GM19397 (cell line): ENCODE measurements around the gene MYPN.
"Not testable (repeated sequence)": the region's sequence is repeated elsewhere in the genome, so short reads cannot be mapped to it uniquely, and the experiment has no call there.

Source experiments
- ATAC-seq: cut with Tn5 transposase; IDR thresholded peaks from one replicate; pipeline ENCODE4 v1.9.1; 2021; ENCODE audit warnings: mild to moderate bottlenecking, moderate library complexity; ENCODE audit not compliant: unreplicated experiment

The MYPN gene

DNA sequence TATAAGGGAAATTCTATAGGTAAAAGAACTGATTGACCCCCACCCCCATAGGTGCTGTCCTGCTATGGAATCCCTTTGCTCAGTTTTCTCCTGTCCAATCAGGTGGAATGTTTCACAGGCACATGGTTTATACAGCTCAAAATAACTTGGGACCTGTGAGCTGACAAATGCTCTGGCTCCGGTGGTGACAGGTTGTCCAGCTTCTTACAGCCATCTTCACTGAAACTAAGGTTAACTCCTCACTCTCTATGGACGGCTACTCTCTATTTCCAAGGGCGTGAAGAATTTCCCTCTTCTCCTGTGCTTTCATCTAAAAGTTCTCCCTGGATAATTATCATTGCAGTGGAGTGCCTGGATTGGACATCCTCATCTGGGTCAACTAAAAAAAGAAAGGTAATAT lies at the start of gene MYPN:
Gene MYPN, plus strand, starts transcription at position 158 of the 400 bp plus-strand sequence. CDS start 11,951 bp downstream, outside the sequence.
- ATAC-seq, result no peak

DNA sequence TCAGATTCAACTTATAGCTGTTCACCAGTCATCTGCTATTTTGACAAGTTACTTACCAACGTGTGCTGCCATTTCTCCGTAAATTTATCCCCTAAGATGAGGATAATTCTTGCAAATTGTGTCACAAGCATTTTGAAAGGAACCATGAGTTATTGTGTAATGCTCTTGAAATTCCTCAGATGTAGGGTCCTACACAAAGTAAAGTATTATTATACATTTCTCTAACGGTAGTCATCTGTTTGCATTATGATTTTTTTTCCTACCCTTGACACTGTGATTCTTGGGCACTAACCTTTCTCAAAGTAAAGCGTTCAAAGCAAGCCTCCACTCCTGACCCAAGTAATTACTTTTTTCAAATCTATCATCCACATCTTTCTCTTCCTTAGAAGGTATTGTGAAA lies 42.3 kb upstream of the MYPN start:
- ATAC-seq, result no peak

DNA sequence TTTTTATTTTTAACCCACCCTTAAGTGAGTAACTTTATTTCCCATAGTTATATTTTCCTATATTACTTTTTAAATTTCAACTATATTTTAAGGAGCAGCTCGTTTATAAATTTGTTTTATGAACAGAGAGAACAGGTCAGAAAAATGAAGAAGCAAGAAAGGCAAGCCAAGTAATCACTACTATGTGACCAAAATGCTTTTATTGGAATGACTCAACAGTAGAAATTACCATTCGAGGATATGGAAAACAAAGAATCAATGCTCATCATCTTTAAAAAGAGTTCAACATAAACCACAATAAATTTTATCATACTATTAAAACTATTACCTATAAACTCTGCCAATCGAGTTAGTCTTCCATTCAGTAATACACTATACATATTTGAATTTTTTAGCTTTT lies 41.8 kb upstream of the MYPN start:
- no peak for ATAC-seq

- ATAC-seq, result no peak
These were observed 35.7 kb upstream of the MYPN start for GRCh38 chr10:68073631-68074030.

- no peak for ATAC-seq
These were observed 35.1 kb upstream of the MYPN start for GRCh38 chr10:68074031-68074774.

DNA sequence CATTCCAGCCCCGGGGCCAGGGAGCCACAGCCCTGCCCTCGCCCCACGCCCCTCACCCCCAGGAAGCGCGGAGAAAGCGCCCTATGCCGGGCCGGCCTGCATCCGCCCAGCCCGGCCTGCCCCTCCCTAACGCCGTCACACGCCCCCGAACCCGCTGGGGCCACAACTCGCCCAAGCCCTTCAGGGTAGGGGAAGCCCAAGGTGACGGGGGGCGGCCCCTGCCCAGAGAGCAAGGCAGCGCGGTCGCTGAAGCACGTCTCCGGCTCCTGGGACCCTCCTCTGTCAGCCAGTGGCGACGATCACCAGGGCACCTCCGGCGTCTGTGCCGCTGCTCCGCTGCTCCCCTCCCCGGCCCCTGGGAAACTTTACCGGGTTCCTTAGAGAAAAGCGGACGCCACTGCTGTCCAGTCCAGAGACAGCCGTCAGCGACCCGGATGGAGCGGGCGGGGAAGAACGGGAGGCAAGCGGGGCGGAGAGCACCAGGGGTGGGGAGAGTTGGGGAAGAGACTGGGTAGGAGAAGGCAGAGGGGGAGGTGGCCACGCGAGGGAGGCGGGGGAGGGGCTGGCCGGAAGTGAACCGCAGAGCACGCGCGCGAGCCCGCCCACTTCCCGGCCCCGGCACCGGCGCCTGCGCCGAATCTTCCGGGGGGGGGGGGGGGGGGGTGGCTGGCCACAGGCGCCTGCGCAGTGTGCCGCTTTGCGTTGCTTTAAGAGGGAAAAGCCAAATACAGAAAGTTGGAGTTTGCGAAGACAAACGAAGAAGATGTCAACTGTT lies 34.3 kb upstream of the MYPN start, which contains the start of gene HERC4:
Gene HERC4, minus strand, starts transcription at position 509 of the 775 bp plus-strand sequence. CDS start 2,175 bp downstream, outside the sequence.
- peak; percentile 95 for ATAC-seq

DNA sequence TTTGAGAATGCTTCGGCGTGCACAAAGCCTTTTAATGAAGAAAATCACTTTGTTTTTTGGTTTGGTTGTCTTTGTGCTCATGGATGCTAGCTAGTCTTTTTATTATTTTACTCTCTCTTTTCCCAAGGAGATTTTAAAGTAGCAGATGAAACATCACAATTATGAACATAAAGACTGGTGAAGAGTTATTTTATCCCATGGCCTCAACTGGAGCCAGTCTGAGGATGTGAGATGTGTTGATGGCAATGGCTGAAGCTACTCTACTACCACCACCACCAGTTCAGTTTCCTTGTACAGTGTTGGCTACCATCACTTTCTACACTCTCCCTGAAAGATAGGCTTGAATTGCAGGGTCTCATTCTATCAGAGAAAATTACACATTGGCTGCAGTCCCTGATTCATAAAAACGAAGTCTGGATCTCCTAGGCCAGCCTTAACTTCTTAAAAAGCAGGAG lies 33.7 kb upstream of the MYPN start:
- no peak for ATAC-seq

GRCh38 chr10:68076081-68076480 lies 33.2 kb upstream of the MYPN start:
- ATAC-seq, result not testable (repeated sequence)

DNA sequence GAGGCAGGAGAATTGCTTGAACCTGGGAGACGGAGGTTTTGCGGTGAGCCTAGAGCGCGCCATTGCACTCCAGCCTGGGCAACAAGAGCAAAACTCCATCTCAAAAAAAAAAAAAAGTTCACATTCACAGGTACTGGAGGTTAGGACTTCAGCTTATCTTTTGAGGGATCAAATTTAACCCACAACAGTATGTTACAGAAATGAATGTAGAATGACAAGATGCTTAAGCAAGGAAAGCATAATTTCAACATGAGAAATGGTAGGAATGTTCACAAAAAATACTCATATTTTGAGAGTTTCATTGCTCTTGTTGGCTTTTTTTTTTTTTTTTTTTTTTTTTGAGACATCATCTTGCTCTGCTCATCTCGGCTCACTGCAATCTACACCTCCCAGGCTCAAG lies 32.3 kb upstream of the MYPN start:
- no peak for ATAC-seq

DNA sequence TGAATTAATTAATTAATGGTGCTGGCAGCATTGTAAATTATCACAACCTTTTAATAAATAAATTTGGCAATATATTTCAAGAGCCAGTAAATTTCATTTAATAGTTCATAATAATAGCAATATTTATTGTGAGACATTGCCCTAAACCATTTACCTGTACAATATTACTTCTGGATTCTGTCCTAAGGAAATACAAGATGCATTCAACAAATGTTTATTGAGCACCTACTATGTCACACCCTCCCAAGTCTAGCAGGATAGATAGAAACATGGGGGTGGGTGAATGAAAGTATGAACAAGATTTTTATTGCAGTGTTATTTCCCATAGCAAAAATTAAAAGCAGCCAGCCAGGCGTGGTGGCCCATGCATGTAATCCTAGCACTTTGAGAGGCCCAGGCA lies 29.9 kb upstream of the MYPN start:
- no peak for ATAC-seq

GRCh38 chr10:68080853-68081431 lies 28.3 kb upstream of the MYPN start:
- no peak for ATAC-seq

DNA sequence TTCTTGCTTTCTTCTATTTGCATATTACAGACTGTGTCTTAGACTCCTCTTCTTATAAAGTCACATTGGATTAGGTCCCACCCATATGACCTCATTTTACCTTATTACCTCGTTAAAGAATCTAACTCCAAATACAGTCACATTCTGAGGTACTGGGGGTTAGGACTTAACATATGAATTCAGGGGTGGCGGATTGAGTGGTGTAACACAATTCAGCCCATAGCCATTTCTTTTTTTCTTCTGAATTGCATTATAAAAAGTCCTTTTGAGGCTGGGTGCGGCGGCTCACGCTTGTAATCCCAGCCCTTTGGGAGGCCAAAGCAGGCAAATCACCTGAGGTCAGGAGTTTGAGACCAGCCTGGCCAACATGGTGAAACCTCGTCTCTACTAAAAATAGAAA lies 27.4 kb upstream of the MYPN start:
- no peak for ATAC-seq

DNA sequence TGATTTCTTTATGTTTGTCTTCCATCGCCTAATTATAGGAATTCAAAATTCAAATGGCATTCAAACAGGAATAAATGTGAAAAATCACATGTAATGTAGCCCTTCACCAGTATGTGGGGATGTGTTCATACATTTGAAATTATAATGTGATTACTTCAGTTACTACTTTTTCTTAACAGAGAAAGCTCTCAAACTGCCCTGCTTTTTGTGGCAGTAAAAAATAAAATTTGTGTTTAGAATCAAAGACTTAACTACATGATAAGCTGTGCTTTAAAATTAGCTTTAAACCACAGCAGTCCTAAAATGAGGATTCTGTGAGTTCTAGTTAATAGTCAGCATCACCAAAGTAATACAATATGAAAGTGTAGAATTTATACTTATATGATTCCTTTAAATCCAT lies 26.4 kb upstream of the MYPN start:
- no peak for ATAC-seq

- no peak for ATAC-seq
These were observed 25.3 kb upstream of the MYPN start for GRCh38 chr10:68083953-68084352.

DNA sequence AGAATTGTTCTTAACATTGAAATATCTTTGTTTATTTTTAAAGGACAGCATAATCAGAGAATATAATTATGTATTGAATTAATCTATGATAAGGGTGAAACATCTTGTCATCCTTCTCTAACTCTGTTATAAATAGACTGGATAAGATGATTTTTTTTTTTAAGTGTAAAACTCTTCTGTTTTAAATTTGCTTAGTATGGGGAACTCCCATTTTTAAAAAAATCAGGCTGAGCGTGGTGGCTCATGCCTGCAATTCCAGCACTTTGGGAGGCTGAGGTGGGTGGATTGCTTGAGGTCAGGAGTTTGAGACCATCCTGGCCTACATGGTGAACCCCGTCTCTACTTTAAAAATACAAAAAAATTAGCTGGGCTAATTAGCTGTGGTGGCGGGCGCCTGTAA lies 24.8 kb upstream of the MYPN start:
- ATAC-seq, result no peak

GRCh38 chr10:68086011-68086410 lies 23.3 kb upstream of the MYPN start:
- ATAC-seq, result no peak

- ATAC-seq, result no peak
These were observed 22.2 kb upstream of the MYPN start for GRCh38 chr10:68086910-68087684.

- no peak for ATAC-seq
These were observed 21.4 kb upstream of the MYPN start for GRCh38 chr10:68087685-68088401.

GRCh38 chr10:68088740-68089139 lies 20.5 kb upstream of the MYPN start:
- no peak for ATAC-seq

- no peak for ATAC-seq
These were observed 18.7 kb upstream of the MYPN start for GRCh38 chr10:68090586-68090985.
